ENCODE results near the gene PHAF1.
A peak's percentile ranks its signal among the peaks of the same experiment; 100 is the strongest.

The PHAF1 gene

DNA sequence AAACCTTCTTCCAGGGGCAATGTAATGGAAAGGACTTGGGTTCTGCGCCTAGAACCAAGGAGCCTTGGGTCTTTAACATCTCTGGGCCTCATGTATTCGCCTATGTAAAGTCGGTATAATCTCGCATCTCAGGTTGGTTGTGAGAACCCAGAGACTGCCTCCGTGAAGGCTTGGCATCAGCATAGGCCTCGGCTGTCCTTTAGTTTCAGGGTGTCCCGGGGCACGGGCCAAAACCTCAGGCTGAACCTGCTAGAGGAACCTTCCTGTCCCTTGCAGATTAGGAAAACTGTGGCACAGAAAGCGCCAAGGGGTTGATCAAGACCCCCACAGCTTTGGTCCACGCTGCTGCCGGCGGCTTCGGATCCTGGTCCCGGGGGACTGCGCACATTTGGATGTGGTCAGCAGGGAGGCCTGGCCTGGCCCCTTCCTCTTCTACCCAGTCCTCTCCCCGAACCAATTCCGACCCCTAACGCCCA is 772 bp upstream of the PHAF1 start:
- H3K27me3 ChIP-seq = no peaks in the 10 kb centered on the region
- H3K27ac ChIP-seq = peak overlapping the region; percentile 79 to 88
- H3K36me3 ChIP-seq = no peaks in the 10 kb centered on the region
- H3K9me3 ChIP-seq = no peaks in the 10 kb centered on the region
- H3K4me3 ChIP-seq = peak overlapping the region; percentile 88 to 93
- peaks cover 0 to 48% (median 30%) of the 10 kb centered on the region in 4 donors for H3K4me1 ChIP-seq
- DNase-seq = no peak
- TF ChIP-seq CTCF (IDR thresholded peaks at IDR 0.05) = no peak
- intact Hi-C loops (cut with DNase I; ENCODE audit: low total_unique reads) = loop anchor here (5.0 kb wide), 1 partner anchor 82 kb away; the partner anchor contains the start of gene CBFB

DNA sequence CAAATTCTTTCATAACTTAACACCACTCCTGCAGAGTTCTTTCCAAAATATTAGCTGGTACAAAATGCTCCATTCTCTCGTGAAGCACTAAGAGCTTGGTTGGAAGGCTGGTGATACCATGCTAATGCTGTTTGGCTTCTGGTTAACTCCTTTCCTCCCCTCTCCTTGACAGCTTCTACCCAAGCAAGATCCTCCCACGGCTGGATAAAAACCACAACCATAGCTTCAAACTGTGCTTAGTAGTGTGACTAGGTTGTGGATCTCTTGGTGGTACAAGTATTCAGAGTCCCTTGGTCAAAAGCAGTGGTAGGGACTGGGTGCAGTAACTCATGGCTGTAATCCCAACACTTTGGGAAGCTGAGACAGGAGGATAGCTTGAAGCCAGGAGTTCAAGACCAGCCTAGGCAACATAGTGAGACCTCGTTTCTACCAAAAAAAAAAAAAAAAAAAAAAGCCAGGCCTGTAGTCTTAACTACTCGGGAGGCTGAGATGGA is 2.3 kb downstream of the PHAF1 start:
- H3K36me3 ChIP-seq = peaks cover 0 to 6% (median 0%) of the 10 kb centered on the region in 3 donors
- no peak for TF ChIP-seq CTCF (IDR thresholded peaks at IDR 0.05)
- peaks cover 0 to 36% (median 19%) of the 10 kb centered on the region in 4 donors for H3K4me1 ChIP-seq
- intact Hi-C loops (cut with DNase I; ENCODE audit: low total_unique reads) = no loop called here
- no peak overlapping the region for H3K4me3 ChIP-seq
- H3K27me3 ChIP-seq = no peaks in the 10 kb centered on the region
- no peaks in the 10 kb centered on the region for H3K9me3 ChIP-seq
- peak in 1 of 2 donors; percentile 16 for DNase-seq
- no peak overlapping the region for H3K27ac ChIP-seq

DNA sequence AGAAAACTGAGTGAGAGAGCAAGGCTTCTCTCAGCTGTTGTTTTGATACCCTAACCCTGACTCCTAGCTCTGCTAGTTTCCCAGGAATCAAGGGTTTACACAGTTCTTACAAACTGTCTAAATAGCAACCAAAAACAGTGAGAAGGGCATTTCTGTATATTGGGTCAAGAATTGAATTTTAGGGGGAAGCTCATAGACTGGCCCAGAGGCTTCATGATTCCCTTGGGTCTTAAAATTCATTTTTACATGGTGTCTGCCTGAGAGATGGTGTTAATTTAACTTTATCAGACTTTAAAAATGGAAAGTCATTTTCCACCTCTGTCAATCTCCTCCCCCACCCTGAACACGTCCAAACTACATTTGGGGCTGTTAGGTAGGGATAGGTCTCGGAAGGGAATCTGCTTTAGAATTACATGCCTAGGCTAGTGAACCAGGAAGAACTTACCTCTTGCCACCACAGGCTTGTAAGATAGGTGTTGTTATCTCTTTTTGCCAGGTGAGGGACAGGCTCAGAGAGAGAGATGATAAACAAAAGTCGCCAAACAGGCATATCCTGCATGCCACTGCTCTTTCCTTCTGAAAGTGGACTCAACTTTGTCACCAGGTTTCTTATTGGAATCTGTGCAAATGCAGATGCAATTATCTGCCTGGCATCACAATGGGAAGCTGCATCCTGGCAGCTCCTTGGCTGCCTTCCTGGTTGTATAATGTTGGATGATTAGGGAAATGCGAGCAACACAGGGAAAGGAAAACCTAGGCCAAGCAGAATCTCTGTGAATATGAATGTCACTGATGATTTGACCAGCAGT is 3.1 kb downstream of the PHAF1 start:
- H3K27ac ChIP-seq = no peak overlapping the region
- intact Hi-C loops (cut with DNase I; ENCODE audit: low total_unique reads) = no loop called here
- H3K4me3 ChIP-seq = no peak overlapping the region
- H3K36me3 ChIP-seq = peaks cover 0 to 6% (median 0%) of the 10 kb centered on the region in 3 donors
- no peak for DNase-seq
- peaks cover 0 to 36% (median 19%) of the 10 kb centered on the region in 4 donors for H3K4me1 ChIP-seq
- H3K9me3 ChIP-seq = no peaks in the 10 kb centered on the region
- H3K27me3 ChIP-seq = no peaks in the 10 kb centered on the region
- no peak for TF ChIP-seq CTCF (IDR thresholded peaks at IDR 0.05)

- H3K9me3 ChIP-seq = no peaks in the 10 kb centered on the region
- H3K36me3 ChIP-seq = peaks cover 0 to 8% (median 0%) of the 10 kb centered on the region in 3 donors
- H3K4me1 ChIP-seq = peaks cover 0 to 30% (median 14%) of the 10 kb centered on the region in 4 donors
- DNase-seq = no peak
- no peaks in the 10 kb centered on the region for H3K27me3 ChIP-seq
- intact Hi-C loops (cut with DNase I; ENCODE audit: low total_unique reads) = no loop called here
- no peak overlapping the region for H3K27ac ChIP-seq
- H3K4me3 ChIP-seq = no peak overlapping the region
- TF ChIP-seq CTCF (IDR thresholded peaks at IDR 0.05) = no peak
Measured at GRCh38 chr16:67114793-67115192, 5.1 kb downstream of the PHAF1 start.

DNA sequence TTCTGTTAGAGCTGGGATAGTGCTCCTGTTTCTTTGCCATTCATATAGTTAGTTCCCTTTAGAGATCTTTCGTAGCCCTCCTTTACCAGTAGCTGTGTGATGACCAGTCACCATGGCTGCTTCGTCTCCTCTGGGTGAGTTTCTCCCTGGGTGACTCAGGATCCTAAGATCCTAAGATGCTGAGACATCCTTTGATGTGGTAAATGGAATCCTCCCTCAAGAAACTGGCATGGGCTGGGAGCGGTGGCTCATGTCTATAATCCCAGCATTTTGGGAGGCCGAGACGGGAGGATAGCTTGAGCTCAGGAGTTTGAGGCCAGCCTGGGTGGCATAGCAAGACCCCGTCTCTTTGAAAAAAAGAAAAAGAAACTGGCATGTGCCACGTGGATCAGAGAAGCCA is 5.9 kb downstream of the PHAF1 start:
- H3K9me3 ChIP-seq = no peaks in the 10 kb centered on the region
- no peak overlapping the region for H3K4me3 ChIP-seq
- H3K27ac ChIP-seq = no peak overlapping the region
- no peaks in the 10 kb centered on the region for H3K27me3 ChIP-seq
- peaks cover 0 to 24% (median 9%) of the 10 kb centered on the region in 4 donors for H3K4me1 ChIP-seq
- peaks cover 7 to 17% (median 7%) of the 10 kb centered on the region in 3 donors for H3K36me3 ChIP-seq
- intact Hi-C loops (cut with DNase I; ENCODE audit: low total_unique reads) = no loop called here
- no peak for TF ChIP-seq CTCF (IDR thresholded peaks at IDR 0.05)
- peak in 1 of 2 donors; percentile 54 for DNase-seq
